ENCODE results near the gene USP1. TPM values are rescaled to one million over a fixed set of nuclear protein-coding genes. Genes with fewer than 3 reads are reported as not detected.

Gene USP1
- total RNA-seq, 1 donor from 2014 or later: 20.0 TPM

GRCh38 chr1:62494137-62494536 lies 57.3 kb downstream of the USP1 start:
- DNase-seq (ENCODE audit: low spot score): no peak
- Mint-ChIP-seq H3K4me1 (ENCODE audit: unreplicated experiment) (no peaks in the 10 kb centered on the region), H3K36me3 (ENCODE audit: low read depth, unreplicated experiment) (no peaks in the 10 kb centered on the region), H3K9me3 (ENCODE audit: unreplicated experiment) (no peaks in the 10 kb centered on the region), H3K27ac (ENCODE audit: unreplicated experiment) (no peak overlapping the region), H3K4me3 (ENCODE audit: unreplicated experiment) (no peak overlapping the region), H3K27me3 (ENCODE audit: unreplicated experiment) (no peaks in the 10 kb centered on the region)
- TF ChIP-seq, protein P1, sequence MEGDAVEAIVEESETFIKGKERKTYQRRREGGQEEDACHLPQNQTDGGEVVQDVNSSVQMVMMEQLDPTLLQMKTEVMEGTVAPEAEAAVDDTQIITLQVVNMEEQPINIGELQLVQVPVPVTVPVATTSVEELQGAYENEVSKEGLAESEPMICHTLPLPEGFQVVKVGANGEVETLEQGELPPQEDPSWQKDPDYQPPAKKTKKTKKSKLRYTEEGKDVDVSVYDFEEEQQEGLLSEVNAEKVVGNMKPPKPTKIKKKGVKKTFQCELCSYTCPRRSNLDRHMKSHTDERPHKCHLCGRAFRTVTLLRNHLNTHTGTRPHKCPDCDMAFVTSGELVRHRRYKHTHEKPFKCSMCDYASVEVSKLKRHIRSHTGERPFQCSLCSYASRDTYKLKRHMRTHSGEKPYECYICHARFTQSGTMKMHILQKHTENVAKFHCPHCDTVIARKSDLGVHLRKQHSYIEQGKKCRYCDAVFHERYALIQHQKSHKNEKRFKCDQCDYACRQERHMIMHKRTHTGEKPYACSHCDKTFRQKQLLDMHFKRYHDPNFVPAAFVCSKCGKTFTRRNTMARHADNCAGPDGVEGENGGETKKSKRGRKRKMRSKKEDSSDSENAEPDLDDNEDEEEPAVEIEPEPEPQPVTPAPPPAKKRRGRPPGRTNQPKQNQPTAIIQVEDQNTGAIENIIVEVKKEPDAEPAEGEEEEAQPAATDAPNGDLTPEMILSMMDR (IDR thresholded peaks at IDR 0.05; ENCODE audit: unreplicated experiment): no peak

DNA sequence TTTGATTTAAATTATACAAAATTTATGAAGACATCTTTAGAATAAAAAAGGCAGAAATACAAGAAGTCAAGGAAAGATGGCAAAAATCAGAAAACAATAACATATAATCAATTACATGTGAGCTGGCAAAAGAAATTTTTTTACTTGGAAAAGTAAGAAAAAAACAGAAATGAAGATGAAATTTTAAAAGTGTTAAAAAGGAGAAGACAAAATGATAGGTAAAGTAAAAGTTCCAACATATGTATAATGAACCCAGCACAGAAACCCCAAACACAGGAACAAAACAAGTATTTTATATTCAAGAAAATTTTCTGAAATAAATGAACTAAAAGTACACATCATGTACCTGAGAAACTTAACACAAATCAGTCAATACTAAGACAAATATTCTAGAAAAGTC lies 63.4 kb downstream of the USP1 start:
- no peaks in the 10 kb centered on the region for H3K4me1 Mint-ChIP-seq (ENCODE audit: unreplicated experiment)
- H3K27ac Mint-ChIP-seq (ENCODE audit: unreplicated experiment): no peak overlapping the region

More for the DNA sequence above, 63.4 kb downstream of the USP1 start:
- DNase-seq (ENCODE audit: low spot score): no peak
- Mint-ChIP-seq H3K9me3 (ENCODE audit: unreplicated experiment) (no peaks in the 10 kb centered on the region), H3K27me3 (ENCODE audit: unreplicated experiment) (no peaks in the 10 kb centered on the region), H3K4me3 (ENCODE audit: unreplicated experiment) (no peak overlapping the region), H3K36me3 (ENCODE audit: low read depth, unreplicated experiment) (no peaks in the 10 kb centered on the region)
- TF ChIP-seq, protein P1 (IDR thresholded peaks at IDR 0.05; ENCODE audit: unreplicated experiment): no peak

Other genes starting within 250 kb of the USP1 start
- 50.1 TPM for gene L1TD1, start 242.2 kb upstream of the USP1 start, total RNA-seq (ENCODE audit: unreplicated experiment)
- 1.4 TPM for gene KANK4, start 117.6 kb upstream of the USP1 start, total RNA-seq (ENCODE audit: unreplicated experiment)
- gene ANGPTL3, start 160.5 kb downstream of the USP1 start, total RNA-seq (ENCODE audit: unreplicated experiment): not detected